Measurements from ENCODE around the gene EIF4G3. TPM values are rescaled to one million over a fixed set of nuclear protein-coding genes. Genes with fewer than 3 reads are reported as not detected.

Gene EIF4G3
- total and polyA plus RNA-seq, 10 of the 15 experiments (the other 5 are each of a cell fraction or from before 2014, with no cell fraction given): 7.4 to 45.1 (median 29.1) TPM

GRCh38 chr1:21034725-21035628 lies 141.7 kb downstream of the EIF4G3 start:
- Histone ChIP-seq H3K27ac (ENCODE audit: control insufficient read depth, insufficient read depth) (no peak overlapping the region), H3K4me1 (ENCODE audit: control insufficient read depth, insufficient read depth, low read length) (no peaks in the 10 kb centered on the region), H3K4me3 (no peak overlapping the region), H4K20me1 (ENCODE audit: control insufficient read depth, insufficient read depth) (no peaks in the 10 kb centered on the region), H3K9me3 (replicated peaks; ENCODE audit: control insufficient read depth, insufficient read depth, low read length) (peaks cover 7% of the 10 kb centered on the region; the same call in 2 of the 3 replicates), H2AFZ (ENCODE audit: control insufficient read depth, low read depth, low read length) (no peak overlapping the region), H3K27me3 (replicated peaks in 1 of 2; ENCODE audit: control insufficient read depth in 2 of 2, insufficient read depth in 2 of 2, low read length in 1 of 2) (no peaks in the 10 kb centered on the region), H3K79me2 (ENCODE audit: control insufficient read depth, insufficient read depth, low read length) (no peaks in the 10 kb centered on the region; the same call in 1 of the 2 replicates), H3K4me2 (ENCODE audit: control insufficient read depth, insufficient read depth) (no peak overlapping the region), H3K36me3 (ENCODE audit: control insufficient read depth in 2 of 2, insufficient read depth in 2 of 2, low read length in 1 of 2) (peaks cover 1 to 6% of the 10 kb centered on the region in 2 experiments; a peak in 3 of 4 replicates), H3K9ac (ENCODE audit: control insufficient read depth, insufficient read depth, low read length) (no peak overlapping the region)
- ChIA-PET POLR2A (no interaction called here), RAD21 (ENCODE audit: unreplicated experiment) (no interaction called here), SMC1A (ENCODE audit: uncharacterized antibody, unreplicated experiment) (interaction anchor here (1.3 kb wide), 1 partner anchor 10 kb away, joined by 3 read pairs; no protein-coding TSS in a partner anchor), CTCF (no interaction called here)
- in situ Hi-C loops (cut with MboI): no loop called here
- intact Hi-C loops (cut with micrococcal nuclease; ENCODE audit: unreplicated experiment): no loop called here
- DNase-seq (ENCODE audit: low read depth, low spot score) (no peak), ATAC-seq (no peak), FAIRE-seq (no peak)
- no TSS peak for BruUV-seq (replicated peaks)
- WGBS (ENCODE audit: insufficient coverage, insufficient replicate concordance, low lambda C conversion rate, missing lambda C conversion rate): 97% methylated on average over 14 of the region's 14 CpGs
- no peak for TF ChIP-seq NBN (IDR thresholded peaks at IDR 0.05)
- TF ChIP-seq IRF5 (IDR thresholded peaks at IDR 0.05; ENCODE audit: borderline replicate concordance): no peak
- no peak for TF ChIP-seq SUPT20H (IDR thresholded peaks at IDR 0.05; ENCODE audit: borderline replicate concordance, control insufficient read depth, low read depth, low read length)
- TF ChIP-seq IKZF1 (conservative IDR thresholded peaks at IDR 0.05): no peak
- TF ChIP-seq CUX1 (IDR thresholded peaks at IDR 0.05; ENCODE audit: insufficient replicate concordance, low read depth, low read length): no peak
- no peak for TF ChIP-seq PAX8 (IDR thresholded peaks at IDR 0.05)
- no peak for TF ChIP-seq CHD4 (IDR thresholded peaks at IDR 0.05)
- no peak for TF ChIP-seq ZNF207 (IDR thresholded peaks at IDR 0.05; ENCODE audit: borderline replicate concordance)
- TF ChIP-seq TAF1 (IDR thresholded peaks at IDR 0.05; ENCODE audit: borderline replicate concordance, low read depth, low read length): no peak
- TF ChIP-seq ZNF592 (IDR thresholded peaks at IDR 0.05): no peak
- no peak for TF ChIP-seq SRF (IDR thresholded peaks at IDR 0.05; ENCODE audit: low read depth in 2 of 2, low read length in 2 of 2)

All from GM12878 (cell line).